Lower lobe of right lung (tissue), 2 donors: ENCODE results near the gene PSD2. TPM values are rescaled to one million over a fixed set of nuclear protein-coding genes. Genes with fewer than 3 reads are reported as not detected.

Source experiments
- ATAC-seq, 2 donors: fragments of 200-7000 bp; cut with Tn5 transposase; one replicate each; pipeline ENCODE4 v1.9.1; 2020 to 2022; ENCODE audit warnings: mild to moderate bottlenecking in 2 of 2, moderate library complexity in 2 of 2
- DNase-seq: peaks from one replicate; pipeline ENCODE4 v3.0.0-alpha.2; 2020
- H3K27ac ChIP-seq: fragments of 200-600 bp; one replicate; pipeline ENCODE4 v1.8.0; 2022
- H3K27me3 ChIP-seq: fragments of 200-600 bp; one replicate; pipeline ENCODE4 v1.8.0; 2022; ENCODE audit warnings: low read depth
- H3K36me3 ChIP-seq: fragments of 200-600 bp; one replicate; pipeline ENCODE4 v1.8.0; 2022; ENCODE audit warnings: mild to moderate bottlenecking
- H3K4me1 ChIP-seq: fragments of 200-600 bp; one replicate; pipeline ENCODE4 v1.8.0; 2022
- H3K4me3 ChIP-seq: fragments of 200-600 bp; one replicate; pipeline ENCODE4 v1.8.0; 2022; ENCODE audit warnings: mild to moderate bottlenecking
- H3K9me3 ChIP-seq: fragments of 200-600 bp; one replicate; pipeline ENCODE4 v1.8.0; 2022
- CTCF ChIP-seq: fragments of 200-600 bp; IDR thresholded peaks from one replicate; pipeline ENCODE4 v1.8.0; 2022; ENCODE audit warnings: antibody characterized with exemption, mild to moderate bottlenecking
- intact Hi-C: fragments of 100-400 bp; cut with DNase I; formaldehyde crosslinking; loops from one replicate; pipeline ENCODE4 v1.11.0; 2022
- total RNA-seq: library from RNA; stranded (reverse); fragmentation: NEBNext Ultra II Directional; extraction: Animal tissue kit (Norgen Biotek cat#: 25700); gene quantifications from one replicate; pipeline ENCODE4 v1.2.1, GENCODE V29; 2021
- donor health status: DM: no; HTN: yes; CAD: no; lungs with severe emphysema.

The PSD2 gene
- total RNA-seq, 1 donor from 2014 or later: not detected

GRCh38 chr5:139843991-139844390 lies 48.4 kb downstream of the PSD2 start:
- H3K4me3 ChIP-seq: no peak overlapping the region
- no peak for TF ChIP-seq CTCF
- no peaks in the 10 kb centered on the region for H3K9me3 ChIP-seq
- peaks cover 21% of the 10 kb centered on the region for H3K27me3 ChIP-seq
- peaks cover 10% of the 10 kb centered on the region for H3K4me1 ChIP-seq
- DNase-seq (no peak), ATAC-seq (no peak)
- no peaks in the 10 kb centered on the region for H3K36me3 ChIP-seq
- no peak overlapping the region for H3K27ac ChIP-seq
- intact Hi-C loops: no loop called here

- intact Hi-C loops: loop anchor here (5.0 kb wide), 1 partner anchor 57 kb away; no protein-coding TSS in a partner anchor
- H3K4me3 ChIP-seq: no peak overlapping the region
- TF ChIP-seq CTCF: peak; percentile 87
- ATAC-seq (peak; percentile 40 to 66), DNase-seq (peak; percentile 82)
- no peaks in the 10 kb centered on the region for H3K9me3 ChIP-seq
- H3K27me3 ChIP-seq: peaks cover 21% of the 10 kb centered on the region
- no peaks in the 10 kb centered on the region for H3K36me3 ChIP-seq
- peaks cover 16% of the 10 kb centered on the region for H3K4me1 ChIP-seq
- no peak overlapping the region for H3K27ac ChIP-seq
Measured at GRCh38 chr5:139844472-139845145, 49.0 kb downstream of the PSD2 start.

GRCh38 chr5:139845846-139846681 lies 50.5 kb downstream of the PSD2 start:
- Histone ChIP-seq H3K27ac (no peak overlapping the region), H3K4me1 (peaks cover 21% of the 10 kb centered on the region), H3K9me3 (no peaks in the 10 kb centered on the region), H3K36me3 (no peaks in the 10 kb centered on the region), H3K4me3 (no peak overlapping the region), H3K27me3 (peaks cover 21% of the 10 kb centered on the region)
- ATAC-seq (no peak), DNase-seq (no peak)
- no peak for TF ChIP-seq CTCF
- intact Hi-C loops: loop anchor here (5.0 kb wide), 1 partner anchor 59 kb away; no protein-coding TSS in a partner anchor

- Histone ChIP-seq H3K36me3 (no peaks in the 10 kb centered on the region), H3K9me3 (no peaks in the 10 kb centered on the region), H3K27ac (no peak overlapping the region), H3K4me1 (peaks cover 21% of the 10 kb centered on the region), H3K4me3 (no peak overlapping the region), H3K27me3 (peaks cover 21% of the 10 kb centered on the region)
- intact Hi-C loops: loop anchor here (5.0 kb wide), 1 partner anchor 60 kb away; no protein-coding TSS in a partner anchor
- no peak for TF ChIP-seq CTCF
- DNase-seq: no peak
- ATAC-seq: no peak
Measured at GRCh38 chr5:139847091-139847490, 51.5 kb downstream of the PSD2 start.

GRCh38 chr5:139847790-139848507 lies 52.3 kb downstream of the PSD2 start:
- peak; percentile 65 to 79 for ATAC-seq
- Histone ChIP-seq H3K4me3 (peak overlapping the region; percentile 60), H3K9me3 (no peaks in the 10 kb centered on the region), H3K27me3 (peaks cover 21% of the 10 kb centered on the region), H3K4me1 (peaks cover 21% of the 10 kb centered on the region), H3K27ac (peak overlapping the region; percentile 79), H3K36me3 (no peaks in the 10 kb centered on the region)
- intact Hi-C loops: loop anchor here (5.0 kb wide), 1 partner anchor 61 kb away; no protein-coding TSS in a partner anchor
- DNase-seq: peak; percentile 73
- peak; percentile 13 for TF ChIP-seq CTCF
